Gastrocnemius medialis (tissue), 4 donors: ENCODE results near the gene HSF2BP.
"Not testable (repeated sequence)": the region's sequence is repeated elsewhere in the genome, so short reads cannot be mapped to it uniquely, and the experiment has no call there.

ENCODE experiments used
- POLR2A ChIP-seq, 2 donors: fragments of 450-650 bp; IDR thresholded peaks; one replicate each; pipeline ENCODE4 v1.6.1; 2017; ENCODE audit warnings: antibody characterized with exemption in 2 of 2, mild to moderate bottlenecking in 2 of 2, moderate library complexity in 2 of 2
- TF ChIP-seq, protein P1 (sequence below), 5 experiments: fragments of 450-650 bp in 3 of 5; fragments of 200-600 bp in 2 of 5; sonication (generic) in 2 of 5; IDR thresholded peaks in 4 of 5; conservative IDR thresholded peaks in 1 of 5; 1 replicate in 4 of 5; 2 replicates in 1 of 5; pipeline ENCODE4 v1.5.1; 2016 to 2019; ENCODE audit warnings: antibody characterized with exemption in 5 of 5, mild to moderate bottlenecking in 3 of 5, moderate library complexity in 3 of 5

DNA sequence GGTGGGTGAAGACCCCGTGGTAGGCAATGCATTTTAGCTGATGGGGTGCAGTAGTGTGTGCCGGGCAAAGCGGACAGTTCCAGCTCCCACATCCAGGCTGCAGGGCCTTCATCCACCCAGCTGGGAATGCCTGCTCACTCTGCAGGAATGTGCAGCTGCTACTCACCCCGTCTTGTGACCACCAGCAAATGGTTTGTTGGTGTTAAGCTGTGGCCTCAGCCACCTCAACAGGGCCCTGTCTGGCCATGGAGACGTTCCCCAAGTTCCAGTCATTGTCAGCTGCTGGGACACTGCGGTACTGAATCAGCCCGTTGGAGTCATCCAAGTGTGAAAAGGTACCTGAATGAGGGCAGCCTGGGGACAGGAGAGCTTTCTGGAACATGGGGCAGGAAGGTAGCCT, 161.2 kb downstream of the HSF2BP start:
- TF ChIP-seq POLR2A (IDR thresholded peaks at IDR 0.05), result not testable (repeated sequence)
- TF ChIP-seq, protein P1, sequence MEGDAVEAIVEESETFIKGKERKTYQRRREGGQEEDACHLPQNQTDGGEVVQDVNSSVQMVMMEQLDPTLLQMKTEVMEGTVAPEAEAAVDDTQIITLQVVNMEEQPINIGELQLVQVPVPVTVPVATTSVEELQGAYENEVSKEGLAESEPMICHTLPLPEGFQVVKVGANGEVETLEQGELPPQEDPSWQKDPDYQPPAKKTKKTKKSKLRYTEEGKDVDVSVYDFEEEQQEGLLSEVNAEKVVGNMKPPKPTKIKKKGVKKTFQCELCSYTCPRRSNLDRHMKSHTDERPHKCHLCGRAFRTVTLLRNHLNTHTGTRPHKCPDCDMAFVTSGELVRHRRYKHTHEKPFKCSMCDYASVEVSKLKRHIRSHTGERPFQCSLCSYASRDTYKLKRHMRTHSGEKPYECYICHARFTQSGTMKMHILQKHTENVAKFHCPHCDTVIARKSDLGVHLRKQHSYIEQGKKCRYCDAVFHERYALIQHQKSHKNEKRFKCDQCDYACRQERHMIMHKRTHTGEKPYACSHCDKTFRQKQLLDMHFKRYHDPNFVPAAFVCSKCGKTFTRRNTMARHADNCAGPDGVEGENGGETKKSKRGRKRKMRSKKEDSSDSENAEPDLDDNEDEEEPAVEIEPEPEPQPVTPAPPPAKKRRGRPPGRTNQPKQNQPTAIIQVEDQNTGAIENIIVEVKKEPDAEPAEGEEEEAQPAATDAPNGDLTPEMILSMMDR (IDR thresholded peaks at IDR 0.05 in 4 of 5, conservative IDR thresholded peaks at IDR 0.05 in 1 of 5), result not testable (repeated sequence)
